HG03342 (cell line): ENCODE results near the gene CCL28.
A peak's percentile ranks its signal among the peaks of the same experiment; 100 is the strongest.
"Not testable (repeated sequence)": the region's sequence is repeated elsewhere in the genome, so short reads cannot be mapped to it uniquely, and the experiment has no call there.

ENCODE experiments used
- ATAC-seq: cut with Tn5 transposase; IDR thresholded peaks from one replicate; pipeline ENCODE4 v1.9.1; 2021; ENCODE audit warnings: mild to moderate bottlenecking, moderate library complexity; ENCODE audit not compliant: unreplicated experiment

The CCL28 gene

DNA sequence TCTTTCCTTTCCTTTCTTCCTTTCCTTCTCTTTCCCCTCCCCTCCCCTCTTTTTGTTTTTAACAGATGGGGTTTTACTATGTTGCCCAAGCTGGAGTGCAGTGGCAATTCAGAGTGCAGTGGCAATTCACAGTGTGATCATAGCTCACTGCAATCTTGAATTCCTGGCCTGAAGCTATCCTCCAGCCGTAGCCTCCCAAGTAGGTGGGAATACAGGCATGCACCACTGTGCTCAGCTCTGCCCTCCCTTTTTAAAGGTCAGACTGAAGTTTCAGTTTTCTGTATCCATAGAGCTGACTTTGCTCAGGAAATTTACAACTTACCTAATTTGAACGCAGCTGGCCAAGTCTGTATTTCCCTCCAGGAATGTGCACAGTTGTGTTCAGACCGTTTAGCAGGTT, 696 bp downstream of the CCL28 start:
- ATAC-seq = no peak

DNA sequence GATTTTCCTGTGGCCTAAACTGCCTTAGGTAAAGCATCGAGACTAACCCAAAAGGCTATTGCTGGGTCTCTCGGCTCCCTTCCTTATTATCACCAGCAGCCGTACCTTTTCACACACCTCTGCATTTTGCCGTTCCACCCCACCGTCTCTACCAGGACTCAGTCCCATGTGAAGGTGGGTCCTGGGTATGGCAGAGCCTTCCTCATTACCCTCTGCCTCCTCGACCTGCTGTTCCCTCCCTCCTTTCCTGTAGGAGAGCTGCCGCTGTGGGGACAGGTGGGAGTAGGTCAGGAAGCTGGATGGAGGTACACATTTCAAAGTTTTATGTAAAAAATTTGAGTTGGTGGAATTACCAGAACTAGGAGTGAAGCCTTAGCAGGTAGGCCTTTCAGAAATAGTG, 1.8 kb downstream of the CCL28 start:
- no peak for ATAC-seq

DNA sequence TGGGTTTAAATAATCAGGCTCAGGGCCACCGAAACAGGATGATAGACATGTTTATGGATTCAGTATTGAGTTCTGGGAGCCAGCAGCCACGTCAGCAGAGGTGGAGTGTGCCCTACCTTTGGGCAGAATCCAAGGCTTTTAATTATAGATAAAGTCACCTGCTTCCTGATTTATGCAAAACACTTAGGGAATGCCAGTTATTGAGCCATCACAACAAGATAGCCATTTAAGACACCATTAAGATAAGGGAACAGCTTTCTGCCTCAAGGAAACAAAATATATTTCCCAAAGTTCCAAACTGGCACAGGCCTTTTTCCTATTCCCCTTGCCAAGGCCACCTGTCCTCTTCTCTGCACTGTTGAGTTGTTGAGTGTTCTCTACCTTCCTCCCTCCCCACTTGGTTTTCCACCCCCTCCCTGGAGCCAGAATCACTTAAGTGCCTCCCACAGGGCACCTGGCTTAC, 2.4 kb downstream of the CCL28 start:
- no peak for ATAC-seq

DNA sequence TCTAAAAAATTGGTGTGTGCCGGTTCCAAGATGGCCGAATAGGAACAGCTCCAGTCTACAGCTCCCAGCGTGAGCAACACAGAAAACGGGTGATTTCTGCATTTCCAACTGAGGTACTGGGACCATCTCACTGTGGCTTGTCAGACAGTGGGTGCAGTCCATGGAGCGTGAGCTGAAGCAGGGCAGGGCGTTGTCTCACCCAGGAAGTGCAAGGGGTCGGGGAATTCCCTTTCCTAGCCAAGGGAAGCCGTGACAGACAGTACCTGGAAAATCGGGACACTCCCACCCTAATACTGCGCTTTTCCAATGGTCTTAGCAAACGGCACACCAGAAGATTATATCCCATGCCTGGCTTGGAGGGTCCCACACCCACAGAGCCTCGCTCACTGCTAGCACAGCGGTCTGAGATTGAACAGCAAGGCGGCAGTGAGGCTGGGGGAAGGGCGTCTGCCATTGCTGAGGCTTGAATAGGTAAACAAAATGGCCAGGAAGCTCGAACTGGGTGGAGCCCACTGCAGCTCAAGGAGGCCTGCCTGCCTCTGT, 9.6 kb downstream of the CCL28 start:
- not testable (repeated sequence) for ATAC-seq

DNA sequence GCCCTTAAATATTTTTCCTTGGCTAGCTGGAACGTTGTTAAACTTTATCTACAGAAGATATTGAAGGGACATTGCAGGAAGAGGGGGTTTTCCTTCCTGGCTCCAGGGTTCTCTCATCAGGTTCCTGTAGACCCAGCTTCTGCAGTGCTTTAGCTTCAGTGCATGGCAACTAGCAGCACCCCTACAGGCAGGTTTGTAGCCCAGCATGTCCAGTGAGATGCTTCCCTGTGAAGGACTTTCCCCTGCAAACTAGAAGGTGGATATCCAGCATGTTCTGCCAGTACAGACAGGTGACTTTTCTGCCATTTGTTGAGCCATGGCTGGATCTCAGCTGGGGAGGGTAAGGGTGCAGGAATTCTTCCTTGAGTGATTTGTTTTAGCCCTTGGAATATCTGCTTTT, 10.4 kb downstream of the CCL28 start:
- ATAC-seq = no peak

DNA sequence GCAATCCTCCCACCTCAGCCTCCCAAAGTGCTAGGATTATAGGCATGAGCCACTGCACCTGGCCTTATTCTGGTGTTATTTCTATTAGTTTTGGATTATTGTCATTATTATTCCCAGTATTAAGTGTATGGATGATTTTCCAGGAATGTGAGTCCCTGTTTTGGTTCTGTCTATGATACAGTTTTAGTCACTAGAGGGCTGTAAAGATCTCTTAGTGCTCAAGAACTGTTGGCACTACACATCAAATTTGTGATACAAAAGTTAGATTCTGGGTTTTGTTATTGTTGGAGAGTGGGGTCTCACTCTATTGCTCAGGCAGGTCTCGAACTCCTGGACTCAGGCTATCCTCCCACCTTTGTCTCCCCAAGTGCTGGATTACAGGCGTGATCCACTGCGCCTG, 12.1 kb downstream of the CCL28 start:
- ATAC-seq = no peak

DNA sequence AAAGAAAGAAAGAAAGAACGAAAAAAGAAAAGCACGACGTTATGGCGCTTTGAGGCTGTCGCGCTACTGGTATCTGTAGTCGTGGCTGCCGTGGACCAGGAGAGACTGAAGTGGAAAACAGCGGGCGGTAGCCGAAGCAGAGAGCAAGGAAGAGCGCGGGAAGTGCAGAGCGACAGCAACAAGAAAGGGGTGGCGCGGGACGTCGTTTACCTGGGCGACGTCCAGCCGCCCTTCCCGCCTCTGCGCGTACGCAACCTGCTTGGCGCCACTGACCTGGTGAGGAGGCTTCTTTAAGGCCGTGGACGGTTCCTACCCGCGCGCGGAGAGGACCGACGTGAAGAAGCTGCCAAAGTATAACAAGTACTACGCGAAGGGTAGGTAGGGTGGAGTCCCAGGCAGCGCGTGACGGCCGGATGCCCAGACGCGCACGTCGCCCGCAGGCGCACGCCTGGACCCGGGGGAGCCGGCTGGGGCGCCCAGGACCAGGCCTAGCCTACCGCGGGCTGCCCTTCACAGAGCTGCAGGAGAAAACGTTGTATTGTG, 15.4 kb downstream of the CCL28 start:
- ATAC-seq = peak; percentile 97

DNA sequence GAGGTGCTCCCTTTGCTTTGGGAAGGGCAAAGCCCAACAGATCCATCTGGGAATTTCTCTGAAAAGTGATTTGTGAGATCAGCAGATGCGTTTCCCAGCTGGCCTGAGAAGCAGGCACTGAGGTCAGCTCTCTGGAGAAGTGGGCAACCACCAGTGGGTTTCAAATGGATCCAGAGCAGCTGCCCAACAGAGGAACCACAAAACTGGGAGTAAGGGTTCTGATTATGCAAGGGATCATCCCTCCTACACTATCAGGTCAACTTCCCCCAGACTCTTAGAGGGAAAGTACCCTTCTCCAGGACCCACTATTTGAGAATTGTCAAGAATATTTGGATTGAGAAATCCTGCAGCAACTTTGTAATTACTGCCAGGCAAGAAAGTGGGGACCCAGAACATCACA, 21.7 kb downstream of the CCL28 start:
- ATAC-seq = no peak

DNA sequence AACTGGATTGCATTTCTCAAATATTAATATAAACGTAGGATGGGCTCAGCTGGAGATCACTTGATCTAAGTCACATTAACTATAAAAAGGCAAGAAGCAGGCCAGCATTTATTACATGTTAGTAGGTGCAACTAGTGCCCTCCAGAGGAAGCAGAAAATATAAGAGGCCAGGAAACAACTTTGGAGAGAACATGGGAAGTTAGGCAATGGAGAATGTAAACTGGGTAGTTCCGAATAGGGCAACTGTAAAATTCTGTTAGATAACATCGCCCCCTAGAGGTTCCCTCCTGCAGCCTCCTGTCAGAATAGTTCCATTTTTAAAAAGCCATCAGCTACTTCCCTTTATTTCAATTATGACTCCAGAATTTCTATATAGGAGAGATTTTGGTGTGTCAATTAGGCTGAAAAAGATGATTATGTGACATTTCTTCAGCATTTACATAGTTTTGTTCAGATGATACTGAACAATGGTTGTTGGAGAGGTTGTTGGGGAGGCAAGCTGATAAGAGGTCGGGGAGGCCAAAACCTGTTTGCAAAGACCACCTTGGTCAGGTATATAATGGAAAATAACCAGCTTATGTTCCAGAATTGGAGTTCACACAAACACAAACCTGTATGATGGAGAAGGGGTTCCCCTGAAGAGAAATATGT, 22.4 kb downstream of the CCL28 start:
- ATAC-seq = peak; percentile 67

DNA sequence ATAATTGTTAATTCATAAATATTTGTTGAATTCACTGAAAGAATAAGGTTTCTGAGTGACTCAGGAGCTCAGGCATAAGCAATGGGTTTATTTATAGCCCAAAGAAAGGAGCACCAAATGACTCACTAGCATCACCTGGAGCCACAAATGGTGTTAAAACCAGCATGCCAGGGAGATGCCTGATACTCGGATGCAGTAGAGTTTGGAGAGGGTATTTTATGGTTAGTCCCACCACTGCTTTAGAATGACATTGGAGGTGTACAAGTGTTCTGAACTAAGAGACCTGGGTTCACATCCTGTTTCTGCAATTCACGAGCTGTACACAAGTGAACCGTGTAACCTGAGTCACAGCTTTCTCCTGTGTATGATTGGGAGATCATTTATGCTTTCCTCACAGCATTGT, 25.2 kb downstream of the CCL28 start:
- peak; percentile 54 for ATAC-seq

DNA sequence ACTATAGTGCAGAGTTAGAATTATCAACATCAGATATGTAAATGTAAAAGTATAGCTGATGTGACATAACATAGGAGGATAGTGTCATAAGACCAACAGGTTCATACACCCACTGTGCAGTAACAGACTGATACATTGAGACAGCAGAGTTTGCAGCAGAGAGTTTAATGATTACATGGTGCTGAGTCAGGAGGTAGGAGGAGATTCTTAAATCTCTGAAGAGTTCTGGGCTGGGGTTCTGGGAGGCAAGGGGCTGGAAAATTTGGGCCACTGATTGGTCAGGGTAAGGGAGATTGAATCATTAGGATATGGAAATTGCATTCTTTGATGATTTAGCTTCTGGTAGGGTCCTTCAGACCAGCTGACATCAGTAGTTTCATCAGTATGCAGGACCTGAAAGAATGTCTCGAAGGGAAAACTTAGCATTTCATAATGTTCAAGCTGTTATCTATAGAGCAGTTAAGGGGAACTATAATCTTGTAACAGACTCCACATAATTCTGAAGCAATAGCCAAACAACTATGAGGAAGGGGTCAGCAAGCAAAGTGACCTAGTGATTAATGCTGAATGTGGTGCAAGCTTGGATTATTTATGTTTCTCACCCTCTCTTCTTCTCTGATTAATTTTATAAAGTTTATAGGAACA, 35.6 kb downstream of the CCL28 start:
- no peak for ATAC-seq

DNA sequence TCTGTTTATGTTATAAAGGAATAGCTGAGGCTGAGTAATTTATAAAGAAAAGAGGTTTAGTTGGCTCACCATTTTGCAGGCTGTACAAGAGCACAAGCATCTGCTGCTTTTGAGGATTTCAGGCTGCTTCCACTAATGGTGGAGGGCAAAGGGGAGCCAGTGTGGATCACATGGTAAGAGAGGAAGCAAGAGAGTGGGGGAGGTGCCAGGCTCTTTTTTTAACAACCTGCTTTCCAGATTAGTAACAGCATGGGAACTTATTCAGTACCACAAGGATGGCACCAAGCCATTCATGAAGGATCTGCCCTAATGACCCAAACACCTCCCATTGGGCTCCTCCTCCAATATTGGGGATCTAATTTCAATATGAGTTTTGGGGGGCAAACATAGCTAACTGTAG, 40.4 kb downstream of the CCL28 start:
- ATAC-seq = no peak

DNA sequence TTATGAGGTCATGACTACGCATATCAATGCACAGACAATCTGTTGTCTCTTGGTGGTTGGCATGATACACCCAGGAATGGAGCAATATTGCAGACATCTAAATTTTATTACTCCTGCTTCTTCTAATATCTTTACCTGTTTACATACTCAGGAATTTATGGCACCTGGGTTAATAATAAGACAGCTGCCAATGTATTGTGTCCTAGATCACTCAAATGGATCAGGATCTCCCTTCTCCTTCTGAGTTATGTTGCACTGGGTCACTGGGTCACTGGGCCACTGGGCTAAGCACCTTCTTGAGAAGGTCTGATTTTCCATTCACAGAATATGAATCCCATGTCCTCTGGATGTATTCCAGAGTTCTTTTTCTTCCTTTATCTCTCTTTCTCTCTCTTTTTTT, 41.8 kb downstream of the CCL28 start:
- ATAC-seq = no peak

DNA sequence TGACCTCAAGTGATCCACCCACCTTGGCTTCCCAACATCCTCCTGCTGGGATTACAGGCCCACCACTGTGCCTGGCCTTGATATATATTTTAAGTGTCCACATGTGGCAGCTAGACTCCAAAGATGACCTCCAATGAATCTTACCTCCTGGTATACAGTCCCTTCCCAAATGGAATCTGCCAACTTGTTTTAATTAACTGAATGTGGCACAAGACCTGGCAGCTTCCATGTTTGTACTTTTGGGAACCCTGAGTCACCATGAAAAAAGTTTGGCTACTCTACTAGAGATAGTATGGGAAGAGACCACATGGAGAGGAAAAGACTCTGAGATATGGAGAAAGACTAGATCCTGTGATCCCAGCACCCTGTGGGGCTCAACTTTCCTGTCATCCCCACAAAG, 42.5 kb downstream of the CCL28 start:
- ATAC-seq = no peak

DNA sequence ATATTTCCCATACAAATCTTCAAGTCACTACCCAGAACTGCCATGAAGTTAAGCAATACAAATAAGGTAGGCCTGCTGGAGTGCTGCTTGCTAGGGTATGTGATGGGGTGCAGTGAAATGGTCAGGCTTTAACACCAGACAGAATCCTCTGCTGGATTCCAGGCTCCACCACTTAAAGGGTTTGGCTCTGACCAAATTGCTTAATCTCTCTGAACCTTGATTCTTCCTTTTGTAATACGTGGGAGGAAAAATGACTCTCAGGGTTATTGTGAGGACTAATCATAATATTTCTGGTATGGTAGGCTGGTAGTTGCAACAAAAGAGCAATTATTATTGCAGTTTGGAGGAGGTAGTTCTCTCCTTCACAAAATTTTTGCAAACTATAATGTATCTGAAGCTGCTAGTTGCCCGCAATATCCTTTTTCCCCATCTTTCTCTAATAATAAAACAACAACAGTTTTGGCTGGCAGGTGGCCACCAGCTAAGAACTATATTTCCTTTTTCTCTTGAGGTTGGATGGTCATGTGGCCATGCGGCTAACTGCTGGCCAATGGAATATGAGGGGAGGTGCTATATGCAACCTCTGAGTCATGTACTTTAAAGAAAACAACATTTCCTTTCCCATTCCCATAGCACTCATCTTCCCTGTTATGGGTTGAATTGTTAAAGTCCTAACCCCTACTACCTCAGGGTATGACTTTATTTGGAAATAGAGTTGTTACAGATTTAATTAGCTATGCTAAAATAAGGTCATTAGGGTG, 44.1 kb downstream of the CCL28 start:
- no peak for ATAC-seq

DNA sequence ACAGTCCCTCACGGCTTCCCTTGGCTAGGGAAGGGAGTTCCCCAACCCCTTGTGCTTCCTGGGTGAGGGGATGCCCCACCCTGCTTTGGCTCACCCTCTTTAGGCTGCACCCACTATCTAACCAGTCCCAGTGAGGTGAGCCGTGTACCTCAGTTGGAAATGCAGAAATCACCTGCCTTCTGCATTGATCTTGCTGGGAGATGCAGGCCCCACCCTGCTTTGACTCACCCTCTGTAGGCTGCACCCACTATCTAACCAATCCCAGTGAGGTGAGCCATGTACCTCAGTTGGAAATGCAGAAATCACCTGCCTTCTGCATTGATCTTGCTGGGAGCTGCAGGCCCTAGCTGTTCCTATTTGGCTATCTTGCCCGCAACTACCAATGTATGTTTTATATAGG, 44.7 kb downstream of the CCL28 start:
- ATAC-seq = no peak

DNA sequence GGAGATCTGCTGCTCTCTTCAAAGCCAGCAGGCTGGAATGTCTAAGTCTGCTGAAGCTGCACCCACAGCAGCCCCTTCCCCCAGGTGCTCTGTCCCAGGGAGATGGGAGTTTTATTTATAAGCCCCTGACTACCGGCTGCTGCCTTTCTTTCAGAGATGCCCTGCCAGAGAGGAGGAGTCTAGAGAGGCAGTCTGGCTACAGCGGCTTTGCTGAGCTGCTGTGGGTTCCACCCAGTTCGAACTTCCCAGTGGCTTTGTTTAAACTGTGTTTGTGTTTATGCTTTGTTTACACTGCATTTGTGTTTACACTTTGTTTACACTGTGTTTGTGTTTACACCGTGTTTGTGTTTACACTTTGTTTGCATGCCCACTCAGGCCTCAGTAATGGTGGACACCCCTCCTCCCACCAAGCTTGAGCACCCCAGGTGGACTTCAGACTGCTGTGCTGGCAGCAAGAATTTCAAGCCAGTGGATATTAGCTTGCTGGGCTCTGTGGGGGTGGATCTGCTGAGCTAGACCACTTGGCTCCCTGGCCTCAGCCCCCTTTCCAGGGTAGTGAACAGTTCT, 45.4 kb downstream of the CCL28 start:
- not testable (repeated sequence) for ATAC-seq

DNA sequence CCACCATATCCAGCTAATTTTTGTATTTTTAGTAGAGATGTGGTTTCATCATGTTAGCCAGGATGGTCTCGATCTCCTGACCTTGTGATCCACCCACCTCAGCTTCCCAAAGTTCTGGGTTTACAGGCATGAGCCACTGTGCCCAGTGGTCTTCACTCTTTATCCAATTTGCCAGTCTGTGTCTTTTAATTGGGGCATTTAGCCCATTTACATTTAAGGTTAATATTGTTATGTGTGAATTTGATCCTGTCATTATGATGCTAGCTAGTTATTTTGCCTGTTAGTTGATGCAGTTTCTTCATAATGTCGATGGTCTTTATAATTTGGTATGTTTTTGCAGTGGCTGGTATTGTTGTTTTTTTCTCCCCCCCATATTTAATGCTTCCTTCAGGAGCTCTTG, 47.0 kb downstream of the CCL28 start:
- not testable (repeated sequence) for ATAC-seq

DNA sequence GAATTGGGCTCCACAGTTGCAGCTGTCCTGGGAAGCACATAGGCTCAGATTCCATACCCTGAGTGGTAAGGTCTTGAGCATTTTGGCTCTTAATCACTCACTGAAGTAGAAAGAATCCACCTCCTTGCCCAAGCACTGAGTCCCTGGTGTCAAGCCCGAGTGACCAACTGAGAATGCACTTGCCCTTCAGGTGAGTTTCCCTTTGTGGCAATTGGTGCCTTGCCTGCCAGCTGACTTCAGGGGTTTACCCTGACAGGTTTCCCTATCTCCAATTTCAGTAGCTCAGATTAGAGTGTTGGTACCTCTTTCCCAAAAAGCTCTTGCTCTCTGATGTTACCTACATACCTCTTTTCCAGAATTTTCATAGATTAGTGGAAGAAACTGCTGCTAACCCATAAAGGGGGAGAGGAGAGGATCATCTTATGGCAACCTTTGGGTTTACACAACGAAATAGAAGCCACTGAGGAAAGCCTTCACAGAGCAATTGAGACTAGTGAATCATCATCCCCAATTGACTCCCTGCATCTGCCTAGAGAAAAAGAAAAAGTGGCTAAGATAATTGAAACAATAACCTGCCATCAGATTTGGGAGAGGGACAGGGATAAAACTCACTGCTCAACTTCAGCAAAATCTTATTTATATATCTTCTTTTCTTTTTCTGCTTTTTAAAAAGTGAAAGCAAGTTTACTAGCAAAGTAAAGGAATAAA, 48.6 kb downstream of the CCL28 start:
- no peak for ATAC-seq

DNA sequence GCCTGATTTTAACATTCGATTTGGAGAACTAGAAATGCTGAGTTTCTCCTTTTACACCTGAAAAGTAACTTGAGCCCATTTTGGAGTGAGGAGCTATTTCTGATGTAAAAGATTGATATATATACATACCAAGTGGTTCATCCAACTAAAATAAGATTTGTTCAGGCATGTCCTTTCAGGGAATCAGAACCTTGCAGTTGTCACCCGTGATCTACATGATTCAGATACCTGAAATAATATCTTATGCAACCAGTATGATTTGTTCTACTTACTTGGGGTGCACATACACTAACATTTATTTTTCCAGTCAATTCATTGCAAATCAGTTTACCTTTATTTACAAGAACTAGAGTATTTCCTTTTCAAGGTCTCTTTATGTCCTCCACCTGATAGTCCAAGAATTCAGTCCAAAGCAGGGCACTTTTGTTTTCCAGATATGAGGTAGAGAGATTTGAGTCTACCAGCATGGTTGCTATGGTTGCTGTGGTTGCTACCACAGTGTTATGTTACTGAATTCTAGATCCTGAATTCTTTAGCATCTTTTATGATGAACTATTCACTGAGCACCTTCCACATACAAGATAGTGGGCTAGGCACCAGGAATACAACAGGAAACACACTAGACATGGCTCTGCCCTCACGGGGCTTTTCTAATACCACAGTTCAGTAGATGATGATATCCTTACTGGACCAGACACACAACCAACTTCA, 49.3 kb downstream of the CCL28 start:
- no peak for ATAC-seq
